Ureter (tissue), 1 donor: ENCODE data around the gene IRF6. TPM values are rescaled to one million over a fixed set of nuclear protein-coding genes. Genes with fewer than 3 reads are reported as not detected.

ENCODE experiments used
- DNase-seq: peaks from one replicate; pipeline ENCODE4 v3.0.0-alpha.2; 2020; ENCODE audit warnings: low spot score
- total RNA-seq: library from RNA; stranded (reverse); gene quantifications from one replicate; pipeline ENCODE4 v1.2.4, GENCODE V29; 2023
- donor health status: DM: yes; HTN: yes; CAD: no.

IRF6 gene
- total RNA-seq, 1 donor from 2014 or later, result 102 TPM

DNA sequence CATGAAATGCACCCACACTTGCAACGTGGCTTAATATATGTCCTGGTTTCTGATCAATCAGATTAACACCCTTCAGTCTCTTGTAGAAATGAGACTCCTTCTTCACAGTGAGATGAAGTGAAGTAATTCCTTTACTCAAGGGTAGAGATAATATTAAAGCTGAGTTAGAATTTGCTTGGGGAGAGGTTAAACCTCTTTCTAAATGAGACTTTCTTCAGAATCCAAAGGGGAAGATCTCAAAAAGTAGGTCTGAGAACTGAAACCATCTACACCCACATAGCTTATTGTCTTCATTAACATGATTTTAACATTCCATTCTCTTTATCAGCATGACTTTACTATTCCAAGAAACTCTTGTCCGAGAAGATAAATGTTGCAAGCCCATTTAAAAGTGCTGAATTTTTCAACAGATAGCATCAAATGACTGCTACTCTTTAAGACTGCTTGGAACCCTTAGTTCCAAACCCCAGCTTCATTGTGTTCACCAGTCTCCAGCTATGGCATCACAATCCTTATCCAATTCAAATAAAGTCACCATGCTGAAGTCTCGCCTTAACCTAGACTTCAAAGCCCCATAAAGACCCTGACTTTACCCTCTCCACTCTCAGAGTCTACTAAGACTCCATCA is 69.3 kb downstream of the IRF6 start:
- DNase-seq, result no peak

Other genes starting within 250 kb of the IRF6 start
- 0.68 TPM for gene CAMK1G, start 222.4 kb downstream of the IRF6 start, total RNA-seq
- gene LAMB3, start 153.7 kb downstream of the IRF6 start, total RNA-seq, result 58.5 TPM
- 7.7 TPM for gene G0S2, start 130.7 kb downstream of the IRF6 start, total RNA-seq
- gene HSD11B1, start 101.3 kb downstream of the IRF6 start, total RNA-seq, result 4.1 TPM
- 6.2 TPM for gene TRAF3IP3, start 50.1 kb downstream of the IRF6 start, total RNA-seq
- 3.5 TPM for gene C1orf74, start 21.6 kb downstream of the IRF6 start, total RNA-seq
- 13.8 TPM for gene UTP25, start 21.8 kb upstream of the IRF6 start, total RNA-seq
- 0.05 TPM for gene SYT14, start 132.1 kb upstream of the IRF6 start, total RNA-seq